Head of caudate nucleus (tissue), 42 donors: Measurements from ENCODE around the gene PROSER3.
A peak's percentile ranks its signal among the peaks of the same experiment; 100 is the strongest.

Experiments used
- DNase-seq, 42 donors: peaks; one replicate each; pipeline versions ENCODE4 v3.0.0 to v3.0.0-alpha.2; 2020 to 2021; ENCODE audit warnings: mixed read lengths in 7 of 42
- intact Hi-C: fragments of 100-400 bp; cut with DNase I; formaldehyde crosslinking; loops from one replicate; pipeline ENCODE4 v1.15.0; 2022

The PROSER3 gene

GRCh38 chr19:35734273-35734672 is 23.7 kb upstream of the PROSER3 start:
- DNase-seq, result no peak
- intact Hi-C loops, result no loop called here

GRCh38 chr19:35734889-35735288 is 23.1 kb upstream of the PROSER3 start:
- intact Hi-C loops, result no loop called here
- no peak for DNase-seq

- no peak for DNase-seq
- intact Hi-C loops, result no loop called here
Measured at GRCh38 chr19:35736913-35737886, 20.8 kb upstream of the PROSER3 start.

- DNase-seq, result no peak
- intact Hi-C loops, result no loop called here
Measured at GRCh38 chr19:35738021-35738886, 19.7 kb upstream of the PROSER3 start.

- intact Hi-C loops, result no loop called here
- no peak for DNase-seq
Measured at GRCh38 chr19:35738887-35739229, 19.1 kb upstream of the PROSER3 start.

GRCh38 chr19:35739275-35740107 is 18.5 kb upstream of the PROSER3 start:
- intact Hi-C loops, result loop anchor here (10.0 kb wide), 1 partner anchor 195 kb away; the partner anchor contains the start of gene LRFN3
- peak in 1 of 42 donors; percentile 29 for DNase-seq

- DNase-seq, result no peak
- intact Hi-C loops, result loop anchor here (10.0 kb wide), 1 partner anchor 195 kb away; the partner anchor contains the start of gene LRFN3
Measured at GRCh38 chr19:35740108-35740422, 17.9 kb upstream of the PROSER3 start.

GRCh38 chr19:35740423-35741202 is 17.4 kb upstream of the PROSER3 start:
- intact Hi-C loops, result loop anchor here (10.0 kb wide), 1 partner anchor 194 kb away; the partner anchor contains the start of gene LRFN3
- peak; percentile 97 to 100 (median 99) for DNase-seq

- intact Hi-C loops, result loop anchor here (10.0 kb wide), 1 partner anchor 194 kb away; the partner anchor contains the start of gene LRFN3
- no peak for DNase-seq
Measured at GRCh38 chr19:35741203-35741515, 16.8 kb upstream of the PROSER3 start.

GRCh38 chr19:35742121-35742724 is 15.8 kb upstream of the PROSER3 start, which contains the start of gene IGFLR1:
Gene IGFLR1, minus strand, starts transcription at chr19:35742452. Its CDS starts 1,272 bp downstream, at chr19:35741180.
- intact Hi-C loops, result loop anchor here (10.0 kb wide), 1 partner anchor 193 kb away; the partner anchor contains the start of gene LRFN3
- DNase-seq, result peak in 15 of 42 donors; percentile 15 to 65 (median 36)

GRCh38 chr19:35743640-35744429 is 14.1 kb upstream of the PROSER3 start:
- DNase-seq, result no peak
- intact Hi-C loops, result loop anchor here (2.0 to 10.0 kb wide), 2 partner anchors 27 to 191 kb away; partner anchors contain the start of gene LRFN3

GRCh38 chr19:35744430-35745327 is 13.3 kb upstream of the PROSER3 start:
- intact Hi-C loops, result loop anchor here (2.0 to 10.0 kb wide), 2 partner anchors 28 to 190 kb away; partner anchors contain the start of gene LRFN3
- peak; percentile 90 to 99 (median 98) for DNase-seq

- intact Hi-C loops, result loop anchor here (2.0 to 10.0 kb wide), 2 partner anchors 29 to 189 kb away; partner anchors contain the start of gene LRFN3
- peak; percentile 95 to 99 (median 98) for DNase-seq
Measured at GRCh38 chr19:35745328-35746086, 12.5 kb upstream of the PROSER3 start, which contains the start of the genes PSENEN and U2AF1L4. Gene PSENEN, plus strand, starts transcription at chr19:35745651. Its CDS starts 280 bp downstream, at chr19:35745931. Gene U2AF1L4, minus strand, starts transcription at chr19:35745418. Its CDS starts 27 bp downstream, at chr19:35745391.

GRCh38 chr19:35746087-35746462 is 11.9 kb upstream of the PROSER3 start:
- intact Hi-C loops, result loop anchor here (10.0 kb wide), 1 partner anchor 189 kb away; the partner anchor contains the start of gene LRFN3

More at GRCh38 chr19:35746087-35746462, 11.9 kb upstream of the PROSER3 start:
- no peak for DNase-seq
